HG03520 (cell line): ENCODE measurements around the gene OR2H1.
"Not testable (repeated sequence)": the region's sequence is repeated elsewhere in the genome, so short reads cannot be mapped to it uniquely, and the experiment has no call there.

Experiments
- ATAC-seq: cut with Tn5 transposase; IDR thresholded peaks from one replicate; pipeline ENCODE4 v1.9.1; 2021; ENCODE audit warnings: mild to moderate bottlenecking, moderate library complexity; ENCODE audit not compliant: unreplicated experiment

The OR2H1 gene

GRCh38 chr6:29456971-29457370, at the start of gene OR2H1, which contains the start of gene OR11A1:
OR2H1 (plus strand) TSS chr6:29457155; CDS start chr6:29461770, 4,615 bp downstream.
OR11A1 (minus strand) TSS chr6:29457071; CDS start chr6:29427641, 29,430 bp downstream.
- no peak for ATAC-seq

DNA sequence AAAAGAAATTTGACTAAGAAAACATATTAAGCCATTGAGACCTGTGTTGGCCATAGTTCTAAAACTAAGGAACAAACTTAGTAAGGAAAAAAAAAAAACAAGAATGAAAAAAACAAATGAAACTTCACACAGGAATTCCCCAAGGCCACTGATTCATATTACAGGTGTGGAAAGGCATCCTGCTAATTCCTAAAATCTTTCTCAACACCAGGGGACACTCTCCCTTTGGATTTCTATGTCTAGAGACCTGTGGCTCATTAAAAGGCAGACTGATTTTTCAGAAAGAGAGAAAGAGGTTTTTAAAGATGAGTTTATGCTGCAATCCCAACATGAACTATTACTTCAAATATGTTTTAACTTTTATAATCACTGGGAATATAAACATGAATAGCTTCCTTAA, 42.4 kb upstream of the OR2H1 start, which contains the start of gene OR12D1:
Gene OR12D1 (plus strand): TSS at position 341 of the 400 bp plus-strand sequence.
- no peak for ATAC-seq

GRCh38 chr6:29419516-29419915, 37.4 kb upstream of the OR2H1 start:
- no peak for ATAC-seq

DNA sequence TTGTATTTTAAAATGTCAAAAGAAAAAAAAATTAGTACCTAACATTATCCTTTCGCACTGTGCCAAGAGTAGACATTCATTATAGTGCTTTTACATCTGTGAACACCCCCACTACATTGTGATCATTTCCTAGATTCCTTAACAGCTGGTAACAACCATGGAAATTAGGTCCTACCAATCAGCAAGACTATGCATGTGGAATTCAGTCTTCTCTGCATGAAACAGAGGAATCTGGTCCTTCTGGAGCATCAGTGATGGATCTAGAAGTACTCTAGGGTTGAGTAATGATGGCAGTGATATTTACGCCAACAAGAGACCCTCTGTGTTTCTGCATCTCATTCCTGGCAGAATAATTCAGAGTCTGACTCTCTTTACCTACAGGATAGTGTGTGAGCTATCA, 32.8 kb upstream of the OR2H1 start:
- ATAC-seq = no peak

DNA sequence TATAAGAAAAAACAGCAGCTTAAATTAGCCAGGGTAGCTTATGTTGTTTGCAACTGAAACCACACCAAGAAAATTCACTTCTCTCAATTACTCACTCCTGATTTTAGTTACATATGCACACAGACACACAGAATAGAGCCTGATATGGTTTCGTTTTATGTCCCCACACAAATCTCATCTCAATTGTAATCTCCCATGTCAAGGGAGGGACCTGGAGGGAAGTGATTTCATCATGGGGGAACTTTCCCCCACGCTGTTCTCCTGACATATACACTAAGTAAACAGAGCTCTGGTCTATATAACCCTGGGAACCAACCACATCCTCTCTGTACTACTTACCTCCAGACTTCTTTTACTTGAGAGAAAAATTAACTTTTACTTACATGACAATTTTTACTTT, 32.4 kb upstream of the OR2H1 start:
- ATAC-seq = no peak

- ATAC-seq = no peak
Measured at GRCh38 chr6:29425075-29425474, 31.9 kb upstream of the OR2H1 start.

DNA sequence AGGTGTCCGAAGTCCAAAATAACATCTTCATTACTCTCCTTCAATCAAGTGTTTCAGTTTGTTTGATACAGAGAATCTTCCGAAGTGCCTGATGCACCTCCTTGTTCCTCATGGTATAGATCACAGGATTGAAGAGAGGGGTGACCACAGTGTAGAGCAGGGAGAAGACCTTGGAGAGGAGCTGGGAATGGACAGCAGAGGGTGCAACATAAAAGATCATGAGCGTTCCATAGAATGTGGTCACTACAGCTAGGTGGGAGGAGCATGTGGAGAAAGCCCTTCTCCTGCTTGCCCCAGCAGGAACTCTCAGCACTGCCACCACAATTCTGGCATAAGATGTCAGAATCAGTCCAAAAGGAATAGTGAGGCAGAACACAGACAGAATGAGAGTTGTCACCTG, 30.3 kb upstream of the OR2H1 start:
- ATAC-seq = no peak

GRCh38 chr6:29436730-29437129, 20.2 kb upstream of the OR2H1 start:
- ATAC-seq = not testable (repeated sequence)

DNA sequence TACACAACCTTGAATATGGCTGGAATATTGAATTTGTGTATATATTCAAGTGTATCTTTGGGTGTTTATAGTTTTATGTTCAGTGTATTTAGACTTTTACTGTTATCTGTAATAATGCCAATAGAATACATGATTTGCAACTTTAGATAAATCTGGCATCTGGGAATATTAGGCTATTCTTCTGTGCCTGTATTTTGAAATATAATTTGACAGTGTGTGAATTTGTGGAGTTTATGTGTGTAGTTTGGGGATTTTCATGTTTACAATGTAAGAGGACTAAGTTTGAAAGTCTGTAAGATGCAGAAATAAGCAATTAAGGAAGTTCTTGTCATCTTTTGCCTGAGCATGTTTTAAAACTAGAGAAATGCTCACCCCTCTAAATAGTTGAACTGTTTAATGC, 17.9 kb upstream of the OR2H1 start, which contains the start of gene OR10C1:
Gene OR10C1 (plus strand): TSS at position 301 of the 400 bp plus-strand sequence. CDS start 710 bp downstream, outside the sequence.
- no peak for ATAC-seq

GRCh38 chr6:29442719-29443118, 14.2 kb upstream of the OR2H1 start:
- ATAC-seq = no peak

DNA sequence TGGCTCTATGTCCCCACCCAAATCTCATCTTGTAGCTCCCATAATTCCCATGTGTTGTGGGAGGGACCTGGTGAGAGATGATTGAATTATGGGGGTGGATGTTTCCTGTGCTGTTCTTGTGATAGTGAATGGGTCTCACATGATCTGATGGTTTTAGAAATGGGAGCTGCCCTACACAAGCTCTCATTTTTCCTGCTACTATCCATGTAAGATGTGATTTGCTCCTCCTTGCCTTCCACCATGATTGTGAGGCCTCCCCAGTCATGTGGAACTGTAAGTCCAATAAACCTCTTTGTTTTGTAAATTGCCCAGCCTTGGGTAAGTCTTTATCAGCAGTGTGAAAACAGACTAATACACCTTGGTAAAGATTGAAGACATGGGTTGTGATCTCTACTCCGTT, 12.9 kb upstream of the OR2H1 start:
- not testable (repeated sequence) for ATAC-seq

- ATAC-seq = no peak
Measured at GRCh38 chr6:29447670-29448069, 9.3 kb upstream of the OR2H1 start.

DNA sequence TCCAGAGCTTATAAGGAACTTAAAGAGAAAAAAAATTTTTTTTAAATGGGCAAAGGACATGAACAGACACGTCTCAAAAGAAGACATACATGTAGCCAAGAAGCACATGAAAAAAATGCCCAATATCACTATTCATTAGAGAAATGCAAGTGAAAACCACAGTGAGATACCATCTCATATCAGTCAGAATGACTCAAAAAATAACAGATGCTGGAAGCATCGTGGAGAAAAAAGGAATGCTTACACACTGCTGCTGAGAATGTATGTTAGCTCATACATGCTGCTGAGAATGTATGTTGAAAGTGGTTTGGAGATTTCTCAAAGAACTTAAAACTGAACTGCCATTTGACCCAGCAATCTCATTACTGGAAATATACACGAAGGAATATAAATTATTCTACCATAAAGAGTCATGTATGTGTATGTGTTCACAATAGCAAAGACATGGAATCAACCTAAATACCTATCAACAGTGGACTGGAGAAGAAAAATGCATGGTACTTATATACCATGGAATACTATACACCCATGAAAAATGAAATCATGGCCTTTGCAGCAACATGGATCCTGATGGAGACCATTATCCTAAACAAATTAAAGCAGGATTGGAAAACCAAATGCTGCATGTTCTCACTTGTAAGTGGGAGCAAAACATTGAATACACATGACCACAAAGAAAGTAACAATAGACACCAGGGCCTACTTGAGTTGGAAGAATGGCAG, 5.3 kb upstream of the OR2H1 start:
- ATAC-seq = no peak

DNA sequence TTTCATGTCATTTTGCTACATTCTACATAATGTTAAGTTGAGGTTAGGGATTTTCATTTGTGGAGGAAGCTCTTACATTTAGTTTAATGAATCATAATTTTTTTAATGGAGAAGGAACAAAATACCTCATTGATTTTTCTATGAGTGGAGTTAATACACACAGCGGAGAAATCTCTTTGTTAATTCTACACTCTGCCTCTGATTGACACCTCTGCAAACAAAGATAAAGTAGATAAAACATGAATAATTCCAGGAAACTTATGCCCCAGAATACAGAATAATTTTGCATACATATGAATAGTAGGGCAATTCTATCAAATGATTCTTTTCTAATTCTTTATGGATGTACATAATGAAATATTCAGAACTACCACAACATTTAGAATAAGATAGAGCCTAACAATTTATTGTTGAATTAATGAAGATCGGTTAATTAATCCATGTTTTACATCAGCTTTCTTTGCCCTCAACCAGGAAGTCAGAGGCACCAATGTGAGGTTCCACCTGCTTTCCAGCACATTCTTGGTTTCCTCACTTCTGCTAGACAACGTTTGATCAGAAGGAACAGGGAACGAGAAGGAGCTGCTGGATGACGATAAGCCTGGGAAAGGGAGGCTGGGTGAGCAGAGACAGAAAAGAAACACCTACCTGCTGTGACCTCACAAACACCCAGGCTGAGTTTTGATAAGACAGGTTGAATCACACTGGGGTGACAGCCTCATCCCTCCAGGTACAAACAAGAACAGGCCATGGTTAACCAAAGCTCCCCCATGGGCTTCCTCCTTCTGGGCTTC, 4.3 kb downstream of the OR2H1 start:
- no peak for ATAC-seq

GRCh38 chr6:29462022-29462421, 5.1 kb downstream of the OR2H1 start:
- ATAC-seq = no peak

GRCh38 chr6:29465279-29465678, 8.3 kb downstream of the OR2H1 start:
- ATAC-seq = no peak

GRCh38 chr6:29465801-29466200, 8.8 kb downstream of the OR2H1 start:
- ATAC-seq = no peak

- ATAC-seq = no peak
Measured at GRCh38 chr6:29466241-29466640, 9.3 kb downstream of the OR2H1 start.

- ATAC-seq = no peak
Measured at GRCh38 chr6:29474996-29475395, 18.0 kb downstream of the OR2H1 start.

- no peak for ATAC-seq
Measured at GRCh38 chr6:29477923-29478450, 21.0 kb downstream of the OR2H1 start.

DNA sequence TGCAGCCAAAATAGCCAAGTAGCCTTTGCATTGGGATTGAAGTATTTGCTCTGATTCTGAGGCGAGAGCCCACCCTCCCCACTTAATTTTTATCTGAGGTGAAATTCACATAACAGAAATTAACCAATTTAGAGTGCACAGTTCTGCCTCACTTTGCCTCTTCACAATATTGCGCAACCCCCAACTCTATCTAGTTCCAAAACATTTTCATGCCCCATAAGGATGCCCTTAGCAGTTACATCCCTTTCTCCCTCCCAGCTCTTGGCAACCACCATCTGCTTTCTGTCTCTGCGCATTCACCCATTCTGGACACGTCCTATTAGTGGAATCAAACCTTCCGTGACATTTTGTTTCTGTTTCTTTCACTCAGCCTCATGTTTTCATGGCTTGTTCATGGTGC, 21.8 kb downstream of the OR2H1 start:
- no peak for ATAC-seq

GRCh38 chr6:29479560-29479959, 22.6 kb downstream of the OR2H1 start:
- ATAC-seq = no peak
